Fibroblast of skin of right quadriceps (primary cell): ENCODE results near the gene CHKB.
"Not testable (repeated sequence)": the region's sequence is repeated elsewhere in the genome, so short reads cannot be mapped to it uniquely, and the experiment has no call there.

Experiments used
- DNase-seq: peaks from one replicate; pipeline ENCODE4 v3.0.0-alpha.2; 2013

Gene CHKB

GRCh38 chr22:50612168-50612527, 29.5 kb upstream of the CHKB start:
- DNase-seq, result no peak

DNA sequence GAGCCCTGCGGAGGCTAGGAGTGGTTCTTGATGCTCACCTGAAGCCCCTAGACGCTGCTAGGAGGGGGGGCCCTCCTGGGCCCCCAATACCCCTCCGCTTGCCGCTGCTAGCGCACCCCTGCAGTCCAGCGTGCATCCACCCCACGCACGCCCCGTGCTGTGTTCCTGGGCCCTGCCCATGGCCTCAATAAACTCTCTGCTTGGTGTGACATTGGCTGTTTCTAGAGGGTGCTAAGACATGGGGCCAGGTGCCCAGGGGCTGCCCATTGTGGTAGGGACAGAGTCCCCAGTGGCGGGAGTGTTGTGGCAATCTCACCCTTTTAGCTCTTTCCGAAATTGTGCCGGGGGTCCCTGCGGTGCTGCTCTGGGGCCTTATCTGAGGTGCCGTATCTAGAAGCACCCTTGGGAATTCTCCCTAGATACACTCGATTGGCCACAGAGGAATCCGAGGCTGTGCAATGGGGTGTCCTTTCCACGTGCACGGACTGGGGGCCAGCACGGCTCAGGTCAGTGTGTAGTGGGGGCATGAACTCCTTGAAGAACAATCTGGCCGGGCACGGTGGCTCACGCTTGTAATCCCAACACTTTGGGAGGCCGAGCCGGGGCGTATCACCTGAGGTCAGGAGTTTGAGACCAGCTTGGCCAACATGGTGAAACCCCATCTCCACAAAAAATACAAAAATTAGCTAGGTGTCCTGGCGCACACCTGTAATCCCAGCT, 28.9 kb upstream of the CHKB start:
- DNase-seq, result no peak

DNA sequence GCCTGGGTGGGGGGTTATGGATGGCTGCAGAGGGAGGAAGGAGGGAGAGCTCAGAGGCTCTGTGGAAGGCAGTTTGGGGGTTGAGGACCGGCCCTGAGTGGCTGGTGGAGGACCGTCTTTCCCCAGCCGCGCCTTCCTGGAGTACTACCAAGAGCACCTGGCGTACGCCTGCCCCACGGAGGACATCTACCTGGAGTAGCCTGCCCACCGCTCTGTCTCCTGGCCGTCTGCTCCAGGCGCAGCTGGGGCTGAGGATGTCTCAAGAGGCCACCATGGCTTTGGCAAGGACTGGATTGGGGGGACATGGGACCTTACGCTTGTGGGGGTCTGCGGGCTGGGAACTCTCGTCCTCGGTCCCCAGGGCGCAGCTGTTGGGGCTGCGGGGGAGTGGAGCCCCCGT, 27.9 kb upstream of the CHKB start:
- DNase-seq, result no peak

GRCh38 chr22:50610041-50610451, 27.4 kb upstream of the CHKB start:
- DNase-seq, result no peak

DNA sequence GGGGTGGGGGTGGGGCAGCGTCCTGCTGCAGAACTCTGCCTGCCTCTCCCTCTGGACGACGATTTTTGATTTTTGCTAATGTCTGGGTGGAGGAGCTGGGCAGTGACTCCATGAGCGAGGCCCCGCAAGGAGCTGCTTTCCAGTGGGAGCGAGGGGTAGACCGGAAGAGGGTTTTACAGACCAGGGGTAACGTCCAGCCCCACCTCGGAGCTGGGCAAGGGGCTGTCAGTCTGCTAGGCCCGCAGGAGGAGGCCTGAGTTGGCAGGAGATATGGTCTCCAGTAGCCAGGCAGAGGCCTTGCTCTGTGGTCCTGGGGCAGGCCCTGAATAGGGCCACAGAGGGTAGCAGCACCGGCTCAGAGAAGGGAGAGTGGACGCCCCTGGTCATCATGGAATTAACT, 26.9 kb upstream of the CHKB start:
- no peak for DNase-seq

GRCh38 chr22:50608996-50609395, 26.3 kb upstream of the CHKB start:
- DNase-seq, result no peak

GRCh38 chr22:50608058-50608840, 25.6 kb upstream of the CHKB start:
- not testable (repeated sequence) for DNase-seq

DNA sequence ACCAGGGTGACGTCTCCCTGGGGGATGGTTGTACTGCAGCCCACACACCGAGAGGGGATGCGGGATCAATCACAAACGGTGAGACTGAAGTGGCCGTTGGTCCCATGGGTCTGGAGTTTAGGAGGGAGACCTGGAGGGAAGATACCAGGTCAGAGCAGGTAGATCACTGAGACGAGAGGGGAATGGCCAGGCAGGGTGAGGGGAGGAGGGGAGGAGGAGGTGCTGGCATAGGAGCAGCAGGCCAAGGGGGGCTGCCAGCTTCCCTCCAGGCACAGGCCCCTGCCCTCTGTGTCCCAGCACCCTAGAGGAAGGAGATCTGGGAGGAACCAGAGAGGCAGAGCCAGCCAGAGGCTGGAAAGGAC, 25.0 kb upstream of the CHKB start:
- DNase-seq, result no peak

DNA sequence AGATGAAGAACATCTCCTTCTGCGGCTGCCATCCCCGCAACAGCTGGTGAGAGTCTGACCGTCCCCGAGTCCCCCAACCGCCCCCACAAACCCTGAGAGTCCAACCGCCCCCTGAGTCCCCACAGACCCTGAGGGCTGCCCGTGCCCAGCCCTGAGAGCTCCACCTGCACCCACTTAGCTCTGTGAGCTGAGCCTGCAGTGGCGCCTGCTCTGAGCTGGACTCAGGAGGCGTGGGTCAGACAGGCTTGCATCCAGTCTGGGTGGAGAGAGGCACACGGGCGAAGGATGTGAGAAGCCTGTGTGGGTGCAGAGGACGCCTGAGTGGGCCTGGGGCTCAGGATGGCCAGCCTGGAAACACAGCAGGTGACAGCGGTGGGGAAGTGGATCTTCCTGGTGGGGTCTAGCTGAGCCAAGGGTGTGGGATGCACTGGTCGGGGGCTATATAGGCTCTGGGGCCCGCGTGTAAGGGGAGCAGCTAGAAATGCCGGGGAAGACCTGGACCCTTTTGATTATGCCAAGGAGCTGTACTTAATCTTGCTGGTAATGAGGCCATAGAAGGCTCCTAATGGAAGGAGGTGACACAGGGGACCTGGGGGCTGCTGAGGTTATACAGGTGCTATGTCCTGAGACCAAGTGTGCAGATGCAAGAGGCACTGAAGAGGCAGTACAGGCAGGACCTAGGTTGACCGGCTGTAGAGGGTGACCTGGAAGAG, 24.5 kb upstream of the CHKB start:
- DNase-seq, result no peak

DNA sequence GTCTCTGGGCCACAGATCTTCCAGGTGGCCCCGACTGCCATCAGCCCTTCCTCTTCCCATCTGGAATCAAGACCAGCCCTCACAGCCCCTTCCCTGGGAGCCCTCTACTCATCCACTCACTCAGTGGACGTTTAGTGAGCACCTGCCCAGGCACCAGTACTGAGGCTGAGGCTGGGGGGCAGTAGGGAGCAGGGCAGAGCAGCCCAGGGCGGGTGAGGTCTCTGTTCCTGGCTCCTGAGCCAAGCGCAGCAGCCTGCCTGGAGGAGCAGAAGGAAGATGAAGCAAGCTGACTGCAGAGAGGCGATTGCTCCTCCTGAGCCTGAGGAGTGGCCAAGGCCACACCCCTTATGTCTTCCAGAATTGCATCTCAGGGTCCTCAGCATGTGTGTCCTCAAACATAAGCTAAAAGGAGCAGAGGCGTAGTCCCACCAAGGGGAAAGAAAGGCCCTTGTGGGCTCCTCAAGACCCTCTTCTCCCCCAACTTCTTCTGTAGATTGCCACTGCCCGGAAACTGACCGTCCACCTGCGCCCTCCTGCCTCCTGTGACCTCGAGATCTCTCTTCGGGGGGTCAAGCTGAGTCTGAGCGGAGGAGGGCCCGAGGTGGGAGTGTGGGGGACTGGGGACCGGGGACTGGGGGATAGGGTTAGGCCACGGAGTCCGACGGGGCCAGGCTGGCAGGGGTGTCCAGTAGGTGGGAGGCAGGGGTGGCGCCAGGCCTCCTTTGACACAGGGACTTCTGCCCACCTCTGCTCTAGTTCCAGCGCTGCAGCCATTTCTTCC, 23.7 kb upstream of the CHKB start:
- no peak for DNase-seq

DNA sequence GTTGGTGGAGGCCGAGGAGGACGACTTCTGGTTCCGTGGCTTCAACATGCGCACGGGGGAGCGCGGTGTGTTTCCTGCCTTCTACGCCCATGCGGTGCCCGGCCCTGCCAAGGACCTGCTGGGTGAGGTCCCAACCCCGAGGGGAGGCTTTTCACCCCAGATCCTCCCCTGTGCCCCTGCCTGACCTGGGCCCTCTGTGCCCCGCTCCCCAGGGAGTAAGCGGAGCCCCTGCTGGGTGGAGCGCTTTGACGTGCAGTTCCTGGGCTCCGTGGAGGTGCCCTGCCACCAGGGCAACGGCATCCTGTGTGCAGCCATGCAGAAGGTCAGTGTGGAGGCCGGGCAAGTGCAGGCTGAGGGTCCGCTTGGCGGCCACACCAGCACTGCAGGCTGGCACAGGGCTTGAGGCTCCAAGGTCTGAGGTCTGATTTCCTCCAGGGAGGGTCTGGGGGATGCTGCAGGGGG, 23.0 kb upstream of the CHKB start:
- no peak for DNase-seq

DNA sequence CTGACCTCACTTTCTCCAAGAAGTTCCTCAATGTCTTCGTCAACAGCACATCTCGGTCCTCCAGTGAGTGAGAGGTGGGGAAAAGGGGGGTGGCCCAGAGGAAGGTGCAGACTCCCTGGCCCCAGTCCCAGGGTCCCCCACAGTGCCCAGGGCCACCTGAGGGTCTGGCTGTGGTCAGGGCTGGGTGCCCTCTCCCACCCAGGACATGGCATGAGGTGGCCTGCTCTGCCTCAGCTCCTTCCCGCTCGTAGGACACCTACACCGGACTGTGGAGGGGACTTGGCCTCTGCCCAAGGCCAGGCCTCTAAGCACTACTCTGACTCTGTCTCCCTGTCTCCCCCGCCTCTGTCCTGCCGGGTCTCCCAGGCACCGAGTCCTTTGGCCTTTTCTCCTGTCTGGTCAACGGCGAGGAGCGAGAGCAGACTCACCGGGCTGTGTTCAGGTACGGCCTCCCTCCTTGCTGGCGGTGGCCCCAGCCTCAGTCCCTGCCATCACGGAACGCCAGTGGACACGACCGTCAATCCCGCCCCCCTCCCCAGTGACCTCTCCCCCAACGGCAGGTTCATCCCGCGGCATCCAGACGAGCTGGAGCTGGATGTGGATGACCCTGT, 22.5 kb upstream of the CHKB start:
- no peak for DNase-seq

GRCh38 chr22:50604256-50605001, 21.8 kb upstream of the CHKB start:
- no peak for DNase-seq

GRCh38 chr22:50603511-50604255, 21.0 kb upstream of the CHKB start:
- DNase-seq, result no peak

DNA sequence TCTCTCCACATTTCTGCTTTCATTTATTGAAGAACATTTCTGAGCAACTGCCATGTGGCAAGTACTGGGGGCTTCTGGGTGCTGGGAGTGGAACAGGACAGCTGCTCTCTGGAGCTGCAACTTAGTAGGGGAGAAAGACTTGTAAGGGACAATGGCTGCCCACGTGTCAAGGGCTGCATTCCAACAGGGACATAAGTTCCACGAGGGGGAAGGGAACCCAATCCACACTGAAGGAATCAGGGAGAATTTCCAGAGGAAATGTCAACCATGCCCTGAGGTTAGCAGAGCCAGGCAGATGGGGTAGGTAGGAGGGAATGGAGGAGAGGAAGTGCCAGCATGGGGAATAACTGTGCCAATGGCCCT, 19.7 kb upstream of the CHKB start:
- DNase-seq, result no peak

- no peak for DNase-seq
Observed at GRCh38 chr22:50601669-50602337, 19.2 kb upstream of the CHKB start.

GRCh38 chr22:50600967-50601668, 18.5 kb upstream of the CHKB start:
- DNase-seq, result no peak

DNA sequence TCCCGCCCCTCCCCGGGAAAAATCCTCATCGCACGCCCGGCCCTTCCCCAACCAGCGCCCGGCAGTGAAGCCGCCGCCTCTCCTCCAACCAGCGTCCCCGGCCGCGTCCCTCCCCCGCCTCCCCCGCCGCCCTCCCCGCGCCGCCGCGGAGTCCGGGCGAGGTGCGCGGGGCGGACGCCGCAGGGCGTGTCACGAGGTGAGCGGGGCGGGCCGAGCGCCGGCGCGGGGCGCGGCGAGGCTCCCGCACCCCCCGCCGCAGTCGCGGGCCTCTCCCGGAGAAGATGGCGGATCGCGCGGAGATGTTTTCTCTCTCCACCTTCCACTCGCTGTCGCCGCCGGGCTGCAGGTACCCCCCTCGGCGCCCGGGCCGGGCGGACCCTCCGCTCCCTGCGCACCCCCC, 17.9 kb upstream of the CHKB start, which contains the start of gene MAPK8IP2:
Gene MAPK8IP2 (plus strand): TSS at position 256 of the 400 bp plus-strand sequence. CDS start 26 bp downstream, at position 282.
- no peak for DNase-seq

DNA sequence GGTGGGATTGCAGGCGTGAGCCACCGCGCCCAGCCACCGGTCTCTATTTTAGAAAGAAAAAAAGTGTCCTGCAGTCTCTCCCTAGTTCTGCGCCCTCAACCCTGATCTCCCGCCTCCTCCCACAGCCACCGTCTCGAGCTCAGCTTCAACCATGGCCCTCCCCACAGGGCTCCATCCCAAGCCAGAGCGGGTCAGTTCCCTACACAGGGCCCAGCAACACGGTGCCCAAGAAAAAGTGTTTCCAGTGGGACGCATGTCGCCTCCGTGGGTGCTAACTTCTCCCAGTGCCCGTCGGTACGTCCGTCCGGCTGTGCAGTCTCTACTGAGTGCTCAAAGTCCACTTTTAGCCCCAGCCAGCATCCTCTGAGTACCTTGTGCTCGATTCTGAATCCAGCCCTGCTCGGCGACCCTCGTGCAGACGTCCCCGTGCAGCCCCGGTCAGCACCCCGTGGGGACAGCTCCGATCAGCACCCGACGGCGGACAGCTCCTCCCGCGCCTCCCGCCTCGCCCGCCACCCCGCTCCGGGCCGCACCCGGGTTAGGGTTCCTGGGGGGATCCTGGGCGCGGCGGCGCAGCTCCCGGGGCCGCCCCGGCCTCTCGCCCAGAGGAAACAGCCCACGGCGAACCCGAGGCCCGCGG, 17.3 kb upstream of the CHKB start:
- peak; percentile 28 for DNase-seq
